Brain pericyte (primary cell): ENCODE data around the gene PGLYRP2.
"Not testable (repeated sequence)": the region's sequence is repeated elsewhere in the genome, so short reads cannot be mapped to it uniquely, and the experiment has no call there.

ENCODE experiments used
- DNase-seq: peaks from one replicate; pipeline ENCODE4 v3.0.0-alpha.2; 2012; ENCODE audit warnings: low read depth, low spot score

The PGLYRP2 gene

DNA sequence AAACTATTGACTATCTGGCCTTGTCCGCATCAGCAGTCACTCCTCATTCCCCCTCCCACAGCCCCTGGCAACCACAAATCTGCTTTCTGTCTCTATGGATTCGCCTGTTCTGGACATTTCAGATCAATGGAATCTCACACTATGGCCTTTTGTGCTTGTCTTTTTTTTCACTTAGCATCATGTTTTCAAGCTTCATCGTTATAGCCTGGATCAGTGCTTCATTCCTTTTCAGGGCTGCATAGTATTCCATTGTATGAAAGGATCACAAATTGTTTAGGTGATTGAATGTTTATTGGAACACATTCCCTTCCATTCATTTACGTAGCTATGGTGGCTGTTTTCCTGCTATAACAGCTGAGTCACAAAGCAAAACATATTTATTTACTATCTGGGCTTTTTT, 7.7 kb upstream of the PGLYRP2 start:
- no peak for DNase-seq

DNA sequence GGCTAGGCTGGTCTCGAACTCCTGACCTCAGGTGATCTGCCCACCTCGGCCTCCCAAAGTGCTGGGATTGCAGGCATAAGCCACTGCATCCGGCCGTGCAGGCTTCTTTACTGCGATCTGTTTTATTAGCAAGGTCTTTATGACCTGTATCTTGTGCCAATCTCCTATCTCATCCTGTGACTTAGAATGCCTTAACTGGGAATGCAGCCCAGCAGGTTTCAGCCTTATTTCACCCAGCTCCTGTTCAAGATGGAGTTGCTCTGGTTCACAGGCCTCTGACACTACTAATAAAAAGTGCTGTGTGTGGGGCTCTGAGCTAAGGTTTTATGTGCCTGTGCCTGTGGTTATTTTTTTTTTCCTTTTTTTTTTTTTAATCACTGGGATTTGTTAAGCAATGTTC, 6.5 kb upstream of the PGLYRP2 start:
- not testable (repeated sequence) for DNase-seq

DNA sequence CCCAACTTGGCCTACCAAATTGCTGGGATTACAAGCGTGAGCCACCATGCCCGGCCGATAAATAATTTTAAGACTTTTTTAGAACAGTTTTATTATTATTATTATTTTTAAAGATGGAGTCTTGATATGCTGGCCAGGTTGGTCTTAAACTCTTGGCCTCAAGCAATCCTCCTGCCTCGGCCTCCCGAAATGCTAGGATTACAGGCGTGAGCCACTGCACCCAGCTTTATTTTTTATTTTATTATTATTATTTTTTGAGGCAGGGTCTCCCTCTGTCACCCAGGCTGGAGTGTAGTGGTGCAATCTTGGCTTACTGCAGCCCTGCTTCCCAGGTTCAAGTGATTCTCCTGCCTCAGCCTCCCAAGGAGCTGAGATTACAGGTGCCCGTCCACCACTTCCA, 1.7 kb upstream of the PGLYRP2 start:
- DNase-seq = not testable (repeated sequence)

GRCh38 chr19:15476325-15476724, 3.0 kb downstream of the PGLYRP2 start:
- no peak for DNase-seq

DNA sequence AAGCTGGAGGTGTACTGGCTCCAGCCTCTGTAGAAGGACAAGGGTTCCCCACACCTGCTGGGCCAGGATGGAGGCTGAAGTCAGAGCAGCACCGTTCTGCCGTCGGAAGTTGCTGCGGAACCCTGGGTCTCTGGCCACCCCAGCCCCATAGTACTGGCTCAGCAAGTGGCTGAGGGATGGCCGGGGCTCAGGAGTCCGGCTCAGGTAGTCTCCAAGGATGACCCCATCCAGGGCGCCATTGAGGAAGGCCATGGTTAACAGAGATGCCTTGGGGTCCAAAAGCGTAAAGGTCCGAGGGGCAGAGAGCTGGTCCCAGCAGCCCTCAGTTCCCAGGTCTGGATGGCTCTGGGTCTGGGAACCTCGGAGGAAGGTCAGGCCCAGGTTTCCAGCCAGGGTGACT, 3.7 kb downstream of the PGLYRP2 start:
- DNase-seq = no peak

- no peak for DNase-seq
Measured at GRCh38 chr19:15475169-15475568, 4.1 kb downstream of the PGLYRP2 start.

GRCh38 chr19:15473821-15474220, 5.5 kb downstream of the PGLYRP2 start:
- not testable (repeated sequence) for DNase-seq

GRCh38 chr19:15471639-15472101, 7.6 kb downstream of the PGLYRP2 start:
- no peak for DNase-seq

DNA sequence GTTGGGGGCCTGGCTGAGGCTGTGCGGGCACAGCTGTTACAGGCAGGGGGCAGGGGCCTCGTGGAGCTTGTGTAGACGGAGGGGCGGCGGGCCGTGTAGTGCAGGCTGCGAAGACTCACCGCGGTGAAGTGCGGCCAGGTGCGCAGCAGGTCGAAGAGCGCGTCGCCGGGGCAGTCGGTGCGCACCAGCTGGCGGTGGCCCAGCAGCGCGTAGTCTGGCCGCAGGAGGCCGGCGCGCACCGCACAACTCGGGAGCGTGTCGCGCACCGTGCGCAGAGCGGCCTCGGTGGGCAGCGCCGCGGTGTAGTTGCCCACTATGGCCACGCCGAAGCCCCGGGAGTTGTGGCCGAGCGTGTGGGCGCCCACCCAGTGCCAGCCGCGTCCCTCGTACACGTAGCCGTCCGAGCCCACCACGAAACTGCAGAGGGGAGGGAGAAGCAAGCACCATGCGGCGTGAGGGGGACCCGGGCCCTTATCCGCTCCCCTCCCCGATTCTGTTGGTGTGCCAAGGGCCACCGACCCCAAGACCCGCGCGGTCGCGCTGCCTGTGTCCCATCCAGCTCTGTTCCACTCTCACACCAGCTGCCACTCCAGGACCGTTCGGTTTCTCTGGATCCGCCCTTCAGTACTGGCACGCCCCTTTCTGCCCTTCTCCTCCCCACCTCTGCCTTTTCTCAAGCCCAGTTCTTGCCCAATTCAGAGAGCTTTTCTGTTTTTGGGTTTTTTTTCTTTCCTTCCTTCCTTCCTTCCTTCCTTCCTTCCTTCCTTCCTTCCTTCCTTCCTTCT, 9.6 kb downstream of the PGLYRP2 start:
- DNase-seq = no peak

DNA sequence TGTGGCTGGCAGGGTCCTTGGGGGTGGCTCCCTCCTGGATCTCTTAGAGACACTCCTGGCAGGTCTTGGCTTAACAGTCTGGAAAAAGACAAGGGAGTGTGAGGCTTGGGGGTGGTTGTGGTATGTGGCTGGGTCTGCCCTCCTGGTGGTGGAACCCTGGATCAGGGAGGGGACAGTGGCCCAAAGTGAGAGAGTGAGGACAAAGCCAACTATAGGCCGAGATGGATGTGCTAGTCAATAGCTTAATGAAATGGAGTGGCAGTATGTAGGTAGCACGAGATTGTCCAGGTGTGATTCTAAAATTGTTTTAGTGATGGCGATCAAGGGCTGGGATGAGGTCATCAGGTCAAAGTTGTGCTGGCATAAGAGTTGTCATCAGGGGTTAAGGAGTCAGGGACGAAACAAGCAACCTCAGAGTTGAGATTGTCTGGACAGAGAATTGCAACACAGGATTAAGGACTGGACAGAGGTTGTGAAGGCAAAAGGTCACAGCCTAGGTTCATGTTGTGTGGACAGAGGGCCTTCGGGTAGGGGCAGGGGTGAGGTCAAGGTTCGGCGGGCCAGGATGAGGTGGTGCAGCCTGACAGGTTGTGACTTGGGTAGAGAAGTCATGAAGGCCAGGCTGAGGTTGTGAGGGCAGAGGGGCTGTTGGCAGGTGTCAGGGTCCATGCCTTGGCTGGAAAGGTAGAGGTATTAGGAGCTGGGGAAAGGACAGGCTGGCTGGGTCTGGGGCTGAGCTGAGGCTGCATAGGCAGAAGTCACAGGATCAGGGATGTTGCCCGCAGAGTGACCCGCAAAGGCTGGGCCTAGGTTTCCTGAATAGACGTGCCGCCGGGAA, 10.4 kb downstream of the PGLYRP2 start:
- no peak for DNase-seq

- no peak for DNase-seq
Measured at GRCh38 chr19:15467734-15468214, 11.5 kb downstream of the PGLYRP2 start.

DNA sequence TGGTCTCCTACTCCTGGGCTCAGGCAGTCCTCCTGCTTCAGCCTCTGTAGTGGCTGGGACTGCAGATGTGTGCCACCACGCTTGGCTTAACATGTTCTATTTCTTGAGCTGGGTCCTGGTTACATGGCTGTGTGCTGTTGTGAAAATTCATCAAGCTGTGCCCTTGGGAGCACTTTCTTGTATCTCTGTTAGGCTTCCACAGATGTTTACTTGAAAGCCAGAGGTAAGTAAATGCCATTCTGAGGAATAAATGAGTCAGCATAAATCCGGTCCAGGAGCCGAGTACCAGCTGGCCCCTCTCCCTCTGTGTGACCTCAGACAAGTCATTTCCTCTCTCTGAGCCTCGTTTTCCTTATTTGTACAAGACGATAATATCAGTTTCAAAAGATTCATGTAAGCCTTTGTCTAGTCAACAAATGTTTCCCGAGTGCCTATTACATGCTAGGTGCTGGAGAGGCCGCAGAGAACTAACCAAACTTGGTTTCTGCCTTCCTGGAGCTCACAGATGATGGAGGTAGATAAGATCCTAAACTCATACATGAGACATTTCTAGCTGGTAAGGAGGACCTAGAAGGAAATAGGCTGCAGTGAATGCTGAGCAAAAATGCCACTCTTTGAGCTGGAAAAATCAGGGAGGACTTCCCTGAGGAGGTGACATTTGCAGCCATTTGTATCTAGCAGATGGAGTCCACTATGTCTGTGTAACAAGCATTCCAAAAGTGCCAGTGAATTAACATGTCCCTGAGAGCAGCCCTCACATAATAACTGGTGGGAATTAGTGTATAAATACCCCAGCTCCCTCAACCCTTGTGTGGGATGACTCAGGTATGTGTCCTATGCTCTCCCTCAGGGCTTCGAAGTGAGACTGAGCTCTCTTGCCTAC, 12.2 kb downstream of the PGLYRP2 start:
- no peak for DNase-seq

GRCh38 chr19:15464394-15465385, 14.6 kb downstream of the PGLYRP2 start, which contains the start of gene RASAL3:
TSS of gene RASAL3 (minus strand) at chr19:15464544. CDS start at chr19:15464358, 186 bp downstream.
- DNase-seq = no peak

DNA sequence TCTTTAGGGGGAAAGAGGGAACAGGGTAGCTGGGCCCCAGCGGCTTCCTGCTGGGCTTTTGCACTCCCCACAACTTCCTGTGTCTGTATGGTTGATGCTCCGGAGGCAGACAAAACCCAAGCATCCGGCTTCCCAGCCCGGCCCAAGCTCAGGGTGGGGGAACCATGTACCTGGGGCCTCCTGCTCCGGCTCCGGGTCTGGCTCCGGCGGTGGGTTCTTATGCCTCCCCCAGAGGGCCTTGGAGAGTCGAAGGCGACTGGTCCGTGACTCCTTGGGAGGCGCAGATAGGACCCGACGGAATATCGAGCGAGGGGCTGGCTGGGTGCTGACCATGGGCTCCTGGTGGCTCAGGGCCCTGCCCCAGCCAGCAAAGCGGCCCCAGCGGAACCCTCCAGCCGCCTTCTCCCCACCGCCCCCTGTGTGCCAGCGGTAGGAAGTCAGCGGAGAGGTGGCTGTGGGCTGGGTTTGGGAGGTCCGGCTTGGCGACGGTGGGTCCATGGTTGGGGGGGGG, 15.4 kb downstream of the PGLYRP2 start:
- no peak for DNase-seq

DNA sequence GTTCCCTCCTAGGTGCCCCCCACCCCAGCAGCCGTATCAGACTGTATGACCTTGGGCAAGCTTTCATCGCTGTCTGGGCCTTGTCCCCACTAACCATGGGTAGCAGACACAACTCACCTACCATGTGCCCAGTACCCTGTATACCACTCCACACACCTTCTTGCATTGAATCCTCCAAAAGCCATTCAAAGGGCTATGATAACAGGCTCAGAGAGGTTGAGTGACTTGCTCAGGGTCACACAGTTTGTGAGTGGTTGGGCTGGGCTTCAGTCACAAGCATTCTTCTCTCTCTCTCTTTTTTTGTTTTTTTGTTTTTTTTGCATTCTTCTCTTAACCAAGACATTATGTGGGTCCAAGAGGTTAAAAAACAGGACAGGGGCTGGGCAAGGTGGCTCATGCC, 17.6 kb downstream of the PGLYRP2 start:
- no peak for DNase-seq

GRCh38 chr19:15457701-15458484, 21.4 kb downstream of the PGLYRP2 start:
- DNase-seq = no peak

- no peak for DNase-seq
Measured at GRCh38 chr19:15456871-15457700, 22.2 kb downstream of the PGLYRP2 start.

DNA sequence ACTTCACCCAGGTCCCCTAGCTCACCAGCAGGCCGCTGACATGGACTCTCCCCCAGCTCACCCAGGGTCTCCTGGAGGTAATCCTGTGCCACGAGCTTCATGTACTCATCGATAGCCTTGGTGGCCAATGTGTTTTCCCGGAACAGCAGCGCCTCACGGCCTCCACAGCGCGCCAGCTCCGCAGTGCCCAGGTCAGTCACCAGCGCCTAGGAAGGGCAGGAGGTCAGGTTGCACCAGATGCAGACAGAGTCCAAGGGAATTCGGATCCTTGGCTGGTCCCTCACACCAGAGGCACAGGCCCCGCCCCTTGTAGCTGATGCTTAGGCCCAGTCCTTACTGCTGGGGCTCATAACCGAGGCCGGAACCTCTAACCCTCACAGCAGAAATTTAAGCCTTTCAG, 22.9 kb downstream of the PGLYRP2 start:
- DNase-seq = no peak
